SK-N-SH (cell line): ENCODE results near the gene KCNQ5. TPM values are rescaled to one million over a fixed set of nuclear protein-coding genes. Genes with fewer than 3 reads are reported as not detected.
A peak's percentile ranks its signal among the peaks of the same experiment; 100 is the strongest.

Source experiments
- CTCF ChIA-PET: fragments of 300-600, 350-600 bp; formaldehyde crosslinking; extraction: SDS; loops from one replicate; lab custom pipeline; 2021; lab: Yijun Ruan, JAX
- POLR2A ChIA-PET: fragments of 350-600 bp; sonication (Branson Sonifier 250); formaldehyde crosslinking; extraction: SDS; loops from one replicate; lab custom pipeline; 2020; ENCODE audit warnings: antibody characterized with exemption, inconsistent platforms; lab: Yijun Ruan, JAX
- DNase-seq: peaks from one replicate; pipeline ENCODE4 v3.0.0; 2012
- H2AFZ ChIP-seq: fragments of 200-600 bp; sonication (generic); 2 replicates; pipeline ENCODE4 v1.8.1; 2016; ENCODE audit warnings: antibody characterized with exemption, mild to moderate bottlenecking, low read depth
- H3F3A ChIP-seq: fragments of 200-600 bp; sonication (generic); replicated peaks from 2 replicates; pipeline ENCODE3; 2016; ENCODE audit warnings: antibody characterized with exemption, mild to moderate bottlenecking; ENCODE audit not compliant: insufficient read depth
- H3K27ac ChIP-seq, 2 experiments: fragments of 200-500 bp in 1 of 2; fragments of 200-600 bp in 1 of 2; sonication (Bioruptor generic) in 1 of 2; sonication (generic), shearing (Covaris generic) in 1 of 2; 2 replicates each; pipeline versions ENCODE4 v1.5.1 to v1.6.1; 2014 to 2016; ENCODE audit warnings: low read depth in 2 of 2, inconsistent platforms in 1 of 2, low read length in 1 of 2, mild to moderate bottlenecking in 1 of 2, mixed read lengths in 1 of 2
- H3K27me3 ChIP-seq: fragments of 200-600 bp; sonication (generic), shearing (Covaris generic); 2 replicates; pipeline ENCODE4 v1.6.1; 2016; ENCODE audit warnings: mixed run types; ENCODE audit not compliant: insufficient read depth
- H3K36me3 ChIP-seq, 2 experiments: fragments of 200-500 bp in 1 of 2; fragments of 200-600 bp in 1 of 2; sonication (Bioruptor generic) in 1 of 2; sonication (generic) in 1 of 2; replicated peaks in 1 of 2; 2 replicates each; pipeline versions ENCODE3 to v1.5.1; 2014 to 2016; ENCODE audit warnings: low read length in 1 of 2, mild to moderate bottlenecking in 1 of 2; ENCODE audit not compliant: insufficient read depth in 2 of 2, control insufficient read depth in 1 of 2
- H3K4me1 ChIP-seq, 2 experiments: fragments of 200-500 bp in 1 of 2; fragments of 200-600 bp in 1 of 2; sonication (Bioruptor generic) in 1 of 2; sonication (generic), shearing (Covaris generic) in 1 of 2; 2 replicates each; pipeline versions ENCODE4 v1.5.1 to v1.6.1; 2014 to 2016; ENCODE audit warnings: low read depth in 1 of 2, low read length in 1 of 2, mixed run types in 1 of 2; ENCODE audit not compliant: insufficient read depth in 2 of 2, control insufficient read depth in 1 of 2
- H3K4me2 ChIP-seq: fragments of 200-600 bp; sonication (generic), shearing (Covaris generic); 2 replicates; pipeline ENCODE4 v1.6.1; 2017; ENCODE audit warnings: mixed run types
- H3K4me3 ChIP-seq, 2 experiments: fragments of 200-500 bp in 1 of 2; fragments of 200-600 bp in 1 of 2; sonication (Bioruptor generic) in 1 of 2; sonication (generic), shearing (Covaris generic) in 1 of 2; 2 replicates each; pipeline versions ENCODE4 v1.5.1 to v1.8.1; 2014 to 2016; ENCODE audit warnings: low read depth in 2 of 2, inconsistent platforms in 1 of 2, low read length in 1 of 2, mild to moderate bottlenecking in 1 of 2, mixed read lengths in 1 of 2, moderate library complexity in 1 of 2
- H3K79me2 ChIP-seq: fragments of 200-600 bp; sonication (generic); 2 replicates; pipeline ENCODE4 v1.8.1; 2017; ENCODE audit warnings: mild to moderate bottlenecking; ENCODE audit not compliant: insufficient read depth
- H3K9ac ChIP-seq: fragments of 200-600 bp; sonication (generic); 2 replicates; pipeline ENCODE4 v1.6.1; 2017; ENCODE audit warnings: mixed run types
- H3K9me2 ChIP-seq: fragments of 200-600 bp; sonication (generic); 2 replicates; pipeline ENCODE4 v1.6.1; 2017; ENCODE audit warnings: mixed run types
- H3K9me3 ChIP-seq: fragments of 200-600 bp; sonication (generic); 2 replicates; pipeline ENCODE4 v1.6.1; 2017; ENCODE audit warnings: mixed run types, mild to moderate bottlenecking, moderate library complexity
- H4K20me1 ChIP-seq: fragments of 200-600 bp; sonication (generic); 2 replicates; pipeline ENCODE4 v1.6.1; 2017; ENCODE audit warnings: mild to moderate bottlenecking, mixed run types; ENCODE audit not compliant: insufficient read depth
- FOXJ3 ChIP-seq: sonication (generic); formaldehyde crosslinking; IDR thresholded peaks from 2 replicates; pipeline ENCODE4 v1.5.1; 2020; ENCODE audit warnings: mild to moderate bottlenecking, missing genetic modification reagents
- IRF3 ChIP-seq: fragments of 150-350 bp; IDR thresholded peaks from 2 replicates; pipeline ENCODE4 v1.6.1; 2016; ENCODE audit warnings: mild to moderate bottlenecking, low read depth, low read length
- MXI1 ChIP-seq: IDR thresholded peaks from 2 replicates; pipeline ENCODE4 v1.6.1; 2012; ENCODE audit warnings: mild to moderate bottlenecking, low read depth, low read length, improper control_type of control experiment
- NFIC ChIP-seq: IDR thresholded peaks from 2 replicates; pipeline ENCODE4 v1.4.0; 2012; ENCODE audit warnings: borderline replicate concordance
- RAD21 ChIP-seq: IDR thresholded peaks from 2 replicates; pipeline ENCODE4 v1.6.1; 2012; ENCODE audit warnings: mild to moderate bottlenecking, low read length
- SMC3 ChIP-seq: IDR thresholded peaks from 2 replicates; pipeline ENCODE4 v1.6.1; 2012; ENCODE audit warnings: low read depth, low read length, improper control_type of control experiment
- YY1 ChIP-seq: IDR thresholded peaks from 2 replicates; pipeline ENCODE4 v1.4.0; 2012; ENCODE audit warnings: low read depth, mild to moderate bottlenecking
- whole genome bisulfite sequencing: methylation state at CpG from one replicate; pipeline ENCODE4 v1.1.6; 2017; ENCODE audit warnings: low lambda C conversion rate; 5-methylcytosine and 5-hydroxymethylcytosine counted together
- polyA plus RNA-seq, 3 experiments: library from polyadenylated mRNA; depleted of rRNA; stranded (reverse); fragments of >200 nt; gene quantifications; 2 replicates each; pipeline ENCODE4 v1.2.3, GENCODE V29; 2012
- TF ChIP-seq, protein P1 (sequence below): fragments of 200-600 bp; sonication (generic); IDR thresholded peaks from 2 replicates; pipeline ENCODE4 v1.6.1; 2017; ENCODE audit warnings: antibody characterized with exemption, mild to moderate bottlenecking, moderate library complexity
- TF ChIP-seq, protein P2 (sequence below): IDR thresholded peaks from 2 replicates; pipeline ENCODE4; 2012

Gene KCNQ5
- polyA plus RNA-seq, 1 of the 3 experiments (the other 2 are of a cell fraction): 3.2 TPM

GRCh38 chr6:72953971-72954381, 332.1 kb downstream of the KCNQ5 start:
- WGBS: 40% methylated on average over 3 of the region's 3 CpGs
- peak overlapping the region; percentile 48 for H3K4me2 ChIP-seq
- peaks cover 33% of the 10 kb centered on the region; the same call in 1 of the 2 replicates for H3K79me2 ChIP-seq
- DNase-seq: no peak
- no peak overlapping the region for H3K4me3 ChIP-seq
- no peaks in the 10 kb centered on the region for H3K36me3 ChIP-seq
- CTCF ChIA-PET: no interaction called here
- H3K9me3 ChIP-seq: no peaks in the 10 kb centered on the region
- peak overlapping the region; percentile 60 to 62; a peak in 3 of 4 replicates for H3K27ac ChIP-seq
- peaks cover 20% of the 10 kb centered on the region for H3F3A ChIP-seq
- H3K9me2 ChIP-seq: no peaks in the 10 kb centered on the region
- no peak overlapping the region for H2AFZ ChIP-seq
- TF ChIP-seq, protein P1, sequence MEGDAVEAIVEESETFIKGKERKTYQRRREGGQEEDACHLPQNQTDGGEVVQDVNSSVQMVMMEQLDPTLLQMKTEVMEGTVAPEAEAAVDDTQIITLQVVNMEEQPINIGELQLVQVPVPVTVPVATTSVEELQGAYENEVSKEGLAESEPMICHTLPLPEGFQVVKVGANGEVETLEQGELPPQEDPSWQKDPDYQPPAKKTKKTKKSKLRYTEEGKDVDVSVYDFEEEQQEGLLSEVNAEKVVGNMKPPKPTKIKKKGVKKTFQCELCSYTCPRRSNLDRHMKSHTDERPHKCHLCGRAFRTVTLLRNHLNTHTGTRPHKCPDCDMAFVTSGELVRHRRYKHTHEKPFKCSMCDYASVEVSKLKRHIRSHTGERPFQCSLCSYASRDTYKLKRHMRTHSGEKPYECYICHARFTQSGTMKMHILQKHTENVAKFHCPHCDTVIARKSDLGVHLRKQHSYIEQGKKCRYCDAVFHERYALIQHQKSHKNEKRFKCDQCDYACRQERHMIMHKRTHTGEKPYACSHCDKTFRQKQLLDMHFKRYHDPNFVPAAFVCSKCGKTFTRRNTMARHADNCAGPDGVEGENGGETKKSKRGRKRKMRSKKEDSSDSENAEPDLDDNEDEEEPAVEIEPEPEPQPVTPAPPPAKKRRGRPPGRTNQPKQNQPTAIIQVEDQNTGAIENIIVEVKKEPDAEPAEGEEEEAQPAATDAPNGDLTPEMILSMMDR: no peak
- TF ChIP-seq NFIC: peak; percentile 28; the same call in 1 of the 2 replicates
- H4K20me1 ChIP-seq: no peaks in the 10 kb centered on the region
- H3K27me3 ChIP-seq: no peaks in the 10 kb centered on the region
- POLR2A ChIA-PET: no interaction called here
- peaks cover 0 to 40% of the 10 kb centered on the region in 2 experiments; a peak in 3 of 4 replicates for H3K4me1 ChIP-seq
- no peak overlapping the region for H3K9ac ChIP-seq

DNA sequence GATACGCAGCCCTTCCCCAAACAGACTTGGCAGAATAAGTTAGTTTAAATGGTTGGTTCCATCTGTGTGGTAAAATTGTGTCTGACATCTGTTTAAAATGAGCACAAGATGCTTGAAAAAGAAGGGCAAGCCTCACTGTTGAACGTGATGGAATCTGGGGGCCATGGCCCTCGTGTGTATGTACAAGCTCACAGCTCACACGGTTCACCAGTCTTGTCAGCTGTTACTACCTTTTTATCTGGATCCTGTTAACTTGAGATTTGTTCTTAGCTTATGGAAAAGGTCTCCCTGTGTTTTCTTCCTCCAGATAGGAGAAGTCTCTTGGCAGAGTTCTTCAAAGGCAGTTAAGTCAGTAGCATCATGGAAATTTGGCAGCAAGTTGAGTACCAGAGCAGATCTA, 332.9 kb downstream of the KCNQ5 start:
- no peak overlapping the region for H2AFZ ChIP-seq
- no peaks in the 10 kb centered on the region for H3K9me2 ChIP-seq
- H3K4me1 ChIP-seq: peaks cover 0 to 35% of the 10 kb centered on the region in 2 experiments; a peak in 3 of 4 replicates
- no peaks in the 10 kb centered on the region for H3K27me3 ChIP-seq
- H3K4me2 ChIP-seq: no peak overlapping the region
- DNase-seq: no peak
- H3K9me3 ChIP-seq: no peaks in the 10 kb centered on the region
- no peak overlapping the region for H3K9ac ChIP-seq
- H3K27ac ChIP-seq: peak overlapping the region in 1 of 2 experiments; percentile 62; a peak in 3 of 4 replicates
- ChIA-PET CTCF (no interaction called here), POLR2A (no interaction called here)
- 80% methylated on average over 4 of the region's 4 CpGs for WGBS
- H3K79me2 ChIP-seq: peaks cover 33% of the 10 kb centered on the region; the same call in 1 of the 2 replicates
- H4K20me1 ChIP-seq: no peaks in the 10 kb centered on the region
- 0 out of 2 replicates have a peak, but pooled peaks have one; percentile 11 for TF ChIP-seq NFIC
- TF ChIP-seq, protein P2, sequence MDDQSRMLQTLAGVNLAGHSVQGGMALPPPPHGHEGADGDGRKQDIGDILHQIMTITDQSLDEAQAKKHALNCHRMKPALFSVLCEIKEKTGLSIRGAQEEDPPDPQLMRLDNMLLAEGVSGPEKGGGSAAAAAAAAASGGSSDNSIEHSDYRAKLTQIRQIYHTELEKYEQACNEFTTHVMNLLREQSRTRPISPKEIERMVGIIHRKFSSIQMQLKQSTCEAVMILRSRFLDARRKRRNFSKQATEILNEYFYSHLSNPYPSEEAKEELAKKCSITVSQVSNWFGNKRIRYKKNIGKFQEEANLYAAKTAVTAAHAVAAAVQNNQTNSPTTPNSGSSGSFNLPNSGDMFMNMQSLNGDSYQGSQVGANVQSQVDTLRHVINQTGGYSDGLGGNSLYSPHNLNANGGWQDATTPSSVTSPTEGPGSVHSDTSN: no peak
- no peaks in the 10 kb centered on the region for H3K36me3 ChIP-seq
- no peak overlapping the region for H3K4me3 ChIP-seq
- peaks cover 18% of the 10 kb centered on the region for H3F3A ChIP-seq

GRCh38 chr6:72955666-72956065, 333.8 kb downstream of the KCNQ5 start:
- no peak for TF ChIP-seq YY1
- TF ChIP-seq SMC3: no peak
- no peak for TF ChIP-seq IRF3
- TF ChIP-seq FOXJ3 (CRISPR knock-in tag): no peak
- TF ChIP-seq RAD21: no peak
- TF ChIP-seq, protein P1: no peak
- TF ChIP-seq MXI1: no peak
- POLR2A ChIA-PET: no interaction called here
- CTCF ChIA-PET: no interaction called here

More at GRCh38 chr6:72955666-72956065, 333.8 kb downstream of the KCNQ5 start:
- Histone ChIP-seq H3K4me2 (no peak overlapping the region), H3K9me2 (no peaks in the 10 kb centered on the region), H3K79me2 (peaks cover 33% of the 10 kb centered on the region; the same call in 1 of the 2 replicates), H3F3A (peaks cover 11% of the 10 kb centered on the region), H3K4me1 (peaks cover 0 to 31% of the 10 kb centered on the region in 2 experiments; a peak in 2 of 4 replicates), H4K20me1 (no peaks in the 10 kb centered on the region), H3K9ac (no peak overlapping the region), H3K36me3 (no peaks in the 10 kb centered on the region), H3K4me3 (no peak overlapping the region), H2AFZ (0 out of 2 replicates have a peak overlapping the region, but pooled peaks have one; percentile 3), H3K9me3 (no peaks in the 10 kb centered on the region), H3K27me3 (no peaks in the 10 kb centered on the region), H3K27ac (peak overlapping the region in 1 of 2 experiments; percentile 62; a peak in 1 of 4 replicates)
- no peak for DNase-seq
- 79% methylated on average over 2 of the region's 2 CpGs for WGBS
